Measurements from ENCODE around the gene OR2B6. TPM values are rescaled to one million over a fixed set of nuclear protein-coding genes. Genes with fewer than 3 reads are reported as not detected.

Gene OR2B6
- total and polyA plus RNA-seq, 4 donors = not detected

- no peak overlapping the region for H3K4me3 ChIP-seq (ENCODE audit: low read depth, low read length)
- no peaks in the 10 kb centered on the region for H3K9me3 ChIP-seq (ENCODE audit: control insufficient read depth, insufficient read depth, low read length)
- H3K4me1 ChIP-seq (ENCODE audit: control insufficient read depth, insufficient read depth, low read length) = peaks cover 2% of the 10 kb centered on the region
- no peaks in the 10 kb centered on the region for H3K27me3 ChIP-seq (ENCODE audit: control insufficient read depth, insufficient read depth, low read length)
- 81% methylated on average over 5 of the region's 5 CpGs for whole genome bisulfite sequencing (ENCODE audit: insufficient coverage)
- no peak overlapping the region for H3K27ac ChIP-seq (ENCODE audit: low read depth, low read length)
- no peaks in the 10 kb centered on the region for H3K36me3 ChIP-seq (ENCODE audit: control insufficient read depth, insufficient read depth, low read length)
- DNase-seq (ENCODE audit: low read depth in 4 of 6, low spot score in 6 of 6) = no peak
These were observed 47.5 kb downstream of the OR2B6 start for GRCh38 chr6:28004350-28005151.

- H3K4me3 ChIP-seq (ENCODE audit: low read depth, low read length) = no peak overlapping the region
- peaks cover 2% of the 10 kb centered on the region for H3K4me1 ChIP-seq (ENCODE audit: control insufficient read depth, insufficient read depth, low read length)
- 28% methylated on average over 4 of the region's 5 CpGs for WGBS (ENCODE audit: insufficient coverage)
- peak in 2 of 6 donors; percentile 26 to 43 for DNase-seq (ENCODE audit: low read depth in 4 of 6, low spot score in 6 of 6)
- no peaks in the 10 kb centered on the region for H3K36me3 ChIP-seq (ENCODE audit: control insufficient read depth, insufficient read depth, low read length)
- no peaks in the 10 kb centered on the region for H3K9me3 ChIP-seq (ENCODE audit: control insufficient read depth, insufficient read depth, low read length)
- no peak overlapping the region for H3K27ac ChIP-seq (ENCODE audit: low read depth, low read length)
- no peaks in the 10 kb centered on the region for H3K27me3 ChIP-seq (ENCODE audit: control insufficient read depth, insufficient read depth, low read length)
These were observed 48.3 kb downstream of the OR2B6 start for GRCh38 chr6:28005152-28005890.

- no peaks in the 10 kb centered on the region for H3K9me3 ChIP-seq (ENCODE audit: control insufficient read depth, insufficient read depth, low read length)
- H3K27me3 ChIP-seq (ENCODE audit: control insufficient read depth, insufficient read depth, low read length) = no peaks in the 10 kb centered on the region
- no peak overlapping the region for H3K4me3 ChIP-seq (ENCODE audit: low read depth, low read length)
- DNase-seq (ENCODE audit: low read depth in 4 of 6, low spot score in 6 of 6) = no peak
- H3K27ac ChIP-seq (ENCODE audit: low read depth, low read length) = no peak overlapping the region
- H3K4me1 ChIP-seq (ENCODE audit: control insufficient read depth, insufficient read depth, low read length) = no peaks in the 10 kb centered on the region
- WGBS (ENCODE audit: insufficient coverage) = 83% methylated on average over 2 of the region's 3 CpGs
- no peaks in the 10 kb centered on the region for H3K36me3 ChIP-seq (ENCODE audit: control insufficient read depth, insufficient read depth, low read length)
These were observed 48.9 kb downstream of the OR2B6 start for GRCh38 chr6:28005975-28006374.

Other genes starting within 250 kb of the OR2B6 start
- gene OR2B2, start 44.8 kb upstream of the OR2B6 start, total RNA-seq = not detected
- gene OR2B2, start 44.8 kb upstream of the OR2B6 start, polyA plus RNA-seq (ENCODE audit: insufficient read length in 2 of 2) = not detected
- 1 to 10 TPM in 1 of 2 donors, under 1 TPM in 1; 0.99 to 1.7 TPM for gene ZNF165, start 123.3 kb downstream of the OR2B6 start, total RNA-seq
- 1 to 10 TPM; 1.6 to 1.9 TPM for gene ZNF165, start 123.3 kb downstream of the OR2B6 start, polyA plus RNA-seq (ENCODE audit: insufficient read length in 2 of 2)
- gene ZSCAN16, start 167.4 kb downstream of the OR2B6 start, total RNA-seq = 1 to 10 TPM; 4.9 to 9.5 TPM
- gene ZSCAN16, start 167.4 kb downstream of the OR2B6 start, polyA plus RNA-seq (ENCODE audit: insufficient read length in 2 of 2) = 1 to 10 TPM; 7.6 to 8.6 TPM
- 10 to 100 TPM; 25.7 to 36.3 TPM for gene ZKSCAN8, start 184.6 kb downstream of the OR2B6 start, total RNA-seq
- 10 to 100 TPM; 22.0 to 28.2 TPM for gene ZKSCAN8, start 184.6 kb downstream of the OR2B6 start, polyA plus RNA-seq (ENCODE audit: insufficient read length in 2 of 2)

Measured in spinal cord (tissue), 10 donors.